HG02973 (cell line): ENCODE data around the gene ARHGAP26.

Experiments
- ATAC-seq: cut with Tn5 transposase; IDR thresholded peaks from one replicate; pipeline ENCODE4 v1.9.1; 2021; ENCODE audit warnings: moderate library complexity; ENCODE audit not compliant: unreplicated experiment

Gene ARHGAP26

DNA sequence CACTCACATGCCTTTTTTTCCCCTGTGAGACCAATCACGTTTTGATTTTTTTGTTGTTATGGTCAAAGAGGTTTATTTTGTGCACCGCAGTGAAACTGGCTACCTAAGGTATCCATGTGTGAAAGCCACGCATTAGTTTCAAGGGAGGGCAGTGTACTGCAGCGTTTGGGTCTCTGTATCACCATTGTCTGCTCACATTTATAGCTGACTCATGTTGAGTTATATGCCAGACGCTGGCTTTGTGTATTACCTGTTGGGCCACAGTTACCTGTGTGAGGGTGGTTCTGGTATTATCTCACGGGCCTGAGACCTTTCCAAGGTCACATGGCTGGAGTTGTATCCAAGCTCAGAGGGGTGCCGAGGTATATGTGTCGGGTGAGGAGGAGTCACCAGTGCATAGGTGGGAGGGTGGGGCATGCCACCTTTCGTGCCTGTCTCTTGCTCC is 75.8 kb downstream of the ARHGAP26 start:
- ATAC-seq = no peak

GRCh38 chr5:142846406-142846805 is 76.2 kb downstream of the ARHGAP26 start:
- ATAC-seq = no peak

- no peak for ATAC-seq
Measured at GRCh38 chr5:142847898-142848790, 78.0 kb downstream of the ARHGAP26 start.

- no peak for ATAC-seq
Measured at GRCh38 chr5:142849466-142849865, 79.3 kb downstream of the ARHGAP26 start.

- no peak for ATAC-seq
Measured at GRCh38 chr5:142849880-142850279, 79.7 kb downstream of the ARHGAP26 start.

DNA sequence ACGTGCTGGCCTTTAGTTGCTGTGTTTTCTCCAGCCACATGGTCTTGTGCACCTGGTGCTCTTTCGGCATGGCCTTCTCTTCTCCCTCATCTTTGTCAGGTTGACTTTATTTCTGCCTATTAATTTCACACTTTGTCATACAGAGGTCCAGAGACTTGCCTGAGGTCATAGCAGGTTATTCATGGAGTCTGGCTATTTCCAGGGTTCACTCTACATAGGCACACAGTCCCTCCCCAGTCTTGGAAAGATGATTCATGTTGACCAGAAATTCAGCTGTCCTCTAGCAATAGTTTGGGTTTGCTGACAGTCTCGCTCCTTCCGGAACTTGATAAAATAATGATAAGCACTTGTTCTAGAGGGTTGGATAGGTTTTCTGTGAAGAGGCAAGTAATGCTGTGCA is 81.6 kb downstream of the ARHGAP26 start:
- ATAC-seq = no peak

- ATAC-seq = no peak
Measured at GRCh38 chr5:142852416-142853198, 82.4 kb downstream of the ARHGAP26 start.

- no peak for ATAC-seq
Measured at GRCh38 chr5:142853682-142854081, 83.5 kb downstream of the ARHGAP26 start.

GRCh38 chr5:142856269-142856782 is 86.1 kb downstream of the ARHGAP26 start:
- ATAC-seq = no peak

DNA sequence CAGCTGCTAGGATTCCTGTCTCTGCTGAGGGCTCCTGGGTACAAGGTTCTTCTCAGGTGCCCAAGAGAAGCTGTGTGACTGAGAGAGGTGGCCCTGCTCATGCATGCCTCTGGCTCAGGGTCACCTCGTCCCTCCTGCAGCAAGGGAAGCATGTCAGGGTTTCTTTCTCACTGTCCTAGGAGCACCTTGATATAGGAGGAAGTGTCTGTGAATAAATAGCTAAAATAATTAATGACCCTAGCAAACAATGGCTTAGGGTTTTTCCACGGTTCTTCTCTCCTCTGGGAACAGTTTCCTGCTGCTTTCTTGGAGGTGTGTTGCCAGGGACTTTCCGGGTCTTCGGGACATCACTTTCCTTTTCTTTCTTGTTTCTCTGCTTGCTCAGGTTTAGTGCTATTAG is 87.2 kb downstream of the ARHGAP26 start:
- ATAC-seq = no peak

DNA sequence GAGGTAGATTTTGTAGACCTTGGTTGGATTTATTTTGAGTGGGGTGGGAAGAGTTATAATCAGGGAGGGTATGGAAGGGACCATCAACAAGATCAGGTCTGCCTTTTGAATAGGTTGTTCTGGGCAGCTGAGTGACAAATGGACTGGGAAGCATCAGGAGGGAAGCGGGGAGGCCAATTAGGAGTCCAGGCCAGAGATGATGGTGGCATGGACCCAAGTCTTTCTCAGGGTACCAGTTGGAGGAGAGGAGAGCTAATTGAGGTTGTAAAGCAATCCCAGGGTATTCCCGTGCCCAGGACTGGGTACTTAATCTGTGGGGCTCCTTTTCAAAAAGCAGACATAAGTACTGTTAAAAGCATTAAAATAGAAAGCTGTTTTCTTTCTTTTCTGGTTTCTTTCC is 88.9 kb downstream of the ARHGAP26 start:
- ATAC-seq = no peak

- ATAC-seq = no peak
Measured at GRCh38 chr5:142860270-142860669, 90.1 kb downstream of the ARHGAP26 start.

GRCh38 chr5:142861011-142861410 is 90.8 kb downstream of the ARHGAP26 start:
- no peak for ATAC-seq

DNA sequence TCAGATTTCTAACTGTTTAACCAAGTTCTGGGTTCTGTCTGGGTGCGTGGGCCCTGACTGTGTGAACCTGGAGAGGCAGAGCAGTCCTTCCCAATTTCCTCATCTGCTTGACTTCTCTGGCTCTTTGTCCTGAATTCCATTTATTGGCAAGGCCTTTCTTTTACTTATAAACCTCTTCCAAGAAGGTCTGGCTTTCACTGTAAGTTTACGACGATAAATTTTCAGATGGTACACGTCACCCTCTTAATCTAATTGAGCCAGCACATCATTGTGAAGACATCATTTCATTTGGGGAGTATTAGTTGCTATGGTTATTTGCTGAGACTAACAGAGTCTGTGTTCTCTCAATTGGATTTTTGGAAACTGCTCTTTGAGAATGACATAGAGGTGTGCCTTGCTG is 92.4 kb downstream of the ARHGAP26 start:
- no peak for ATAC-seq

- no peak for ATAC-seq
Measured at GRCh38 chr5:142863856-142864255, 93.7 kb downstream of the ARHGAP26 start.

DNA sequence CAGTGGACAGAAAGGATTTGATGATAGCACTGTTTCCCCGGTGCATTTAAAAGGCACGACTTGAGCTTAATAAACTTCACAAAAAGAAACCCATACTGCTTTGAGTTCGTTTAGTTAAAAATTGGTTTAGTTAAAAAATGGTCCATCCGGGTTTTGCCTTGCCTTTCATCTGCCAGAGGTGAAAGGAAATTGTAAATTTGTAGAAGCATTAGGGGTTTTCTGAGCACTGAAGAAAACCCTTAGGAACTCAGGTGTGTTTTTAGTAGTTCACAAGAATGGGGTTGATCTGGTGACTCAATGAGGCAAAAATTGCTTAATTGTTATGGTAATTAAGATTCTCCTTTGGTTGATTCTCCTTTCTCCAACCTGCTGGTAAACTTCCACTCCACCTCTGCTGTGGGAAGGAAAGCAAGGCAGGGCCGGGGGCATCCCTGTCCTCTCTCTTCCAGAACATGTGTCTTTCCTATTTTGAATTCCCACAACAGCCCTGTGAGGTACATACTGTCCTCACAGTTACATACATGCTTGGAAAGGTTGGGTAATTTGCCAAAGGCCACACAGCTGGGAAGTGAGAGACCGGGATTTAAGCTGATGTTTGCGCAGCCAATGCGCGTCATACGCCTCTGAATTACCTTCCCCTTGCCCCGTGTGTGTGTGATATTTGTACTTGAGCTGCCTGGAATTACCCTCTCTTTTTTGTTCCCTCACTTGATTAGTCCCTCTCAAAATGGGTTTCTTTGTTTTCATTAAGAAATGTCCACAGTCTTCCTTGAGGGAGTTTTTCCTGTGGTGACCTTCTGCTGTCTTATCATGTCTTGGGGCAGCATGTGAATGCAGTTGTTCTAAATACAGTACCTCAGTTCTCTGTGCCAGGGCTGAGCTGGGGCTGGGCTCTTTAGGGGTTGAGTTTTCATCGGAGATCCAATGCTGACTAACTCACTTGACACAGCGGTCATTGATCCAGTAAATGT is 94.4 kb downstream of the ARHGAP26 start:
- no peak for ATAC-seq

DNA sequence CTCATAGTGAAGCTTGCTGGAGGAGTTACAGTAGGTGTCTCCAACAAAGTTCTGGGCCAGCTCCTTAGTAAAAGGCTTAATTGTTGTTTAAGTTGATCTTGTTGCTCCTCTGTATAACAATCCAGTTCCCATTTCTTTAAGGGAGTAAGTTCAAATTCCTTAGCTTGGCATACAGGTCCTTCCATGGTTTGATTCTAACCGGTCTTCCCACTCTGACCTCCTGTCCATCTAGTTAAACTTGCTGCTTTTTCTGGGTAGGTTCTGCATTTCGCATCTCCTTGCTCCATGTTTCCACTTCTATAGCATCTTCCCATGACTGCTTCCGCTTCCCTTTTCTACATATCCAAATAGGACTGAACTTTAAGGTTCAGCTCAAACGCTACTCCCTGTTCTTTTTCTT is 95.5 kb downstream of the ARHGAP26 start:
- no peak for ATAC-seq

DNA sequence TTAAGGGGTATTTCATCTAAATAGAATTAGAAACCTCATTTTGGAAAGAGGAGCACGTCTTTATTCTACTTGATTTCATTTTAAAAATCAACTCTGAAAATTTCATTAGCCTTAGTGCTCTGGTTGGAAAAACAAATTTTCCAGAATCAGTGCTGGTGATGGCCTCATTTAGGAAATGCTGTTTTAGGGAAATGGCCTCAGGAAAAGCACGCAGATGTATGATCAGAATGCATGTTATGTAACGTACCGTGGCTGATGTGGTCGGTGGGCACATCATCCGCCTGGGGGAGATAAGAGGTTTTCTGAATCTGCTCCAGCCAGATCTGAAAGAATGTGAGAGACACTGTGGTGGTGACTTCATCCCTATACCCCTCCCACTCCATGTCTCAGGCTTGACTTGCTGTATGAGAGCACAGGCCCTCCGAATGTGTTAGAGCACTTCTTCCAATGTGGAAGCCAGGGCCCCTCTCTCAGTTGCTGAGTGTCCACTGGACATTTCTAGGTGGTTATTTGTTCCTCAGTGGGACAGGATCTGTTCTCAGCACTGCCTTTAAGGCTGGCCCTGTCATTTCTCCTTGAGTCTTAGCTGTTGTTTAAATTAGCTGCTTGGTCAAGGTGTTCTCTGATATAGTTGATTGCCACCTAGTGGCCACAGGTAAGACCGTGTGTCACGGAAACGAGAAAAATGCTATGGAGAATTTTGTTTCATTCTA is 96.5 kb downstream of the ARHGAP26 start:
- ATAC-seq = peak; percentile 62

- no peak for ATAC-seq
Measured at GRCh38 chr5:142869886-142870285, 99.7 kb downstream of the ARHGAP26 start.
